ENCODE measurements around the gene SLC2A10.

SLC2A10 gene

DNA sequence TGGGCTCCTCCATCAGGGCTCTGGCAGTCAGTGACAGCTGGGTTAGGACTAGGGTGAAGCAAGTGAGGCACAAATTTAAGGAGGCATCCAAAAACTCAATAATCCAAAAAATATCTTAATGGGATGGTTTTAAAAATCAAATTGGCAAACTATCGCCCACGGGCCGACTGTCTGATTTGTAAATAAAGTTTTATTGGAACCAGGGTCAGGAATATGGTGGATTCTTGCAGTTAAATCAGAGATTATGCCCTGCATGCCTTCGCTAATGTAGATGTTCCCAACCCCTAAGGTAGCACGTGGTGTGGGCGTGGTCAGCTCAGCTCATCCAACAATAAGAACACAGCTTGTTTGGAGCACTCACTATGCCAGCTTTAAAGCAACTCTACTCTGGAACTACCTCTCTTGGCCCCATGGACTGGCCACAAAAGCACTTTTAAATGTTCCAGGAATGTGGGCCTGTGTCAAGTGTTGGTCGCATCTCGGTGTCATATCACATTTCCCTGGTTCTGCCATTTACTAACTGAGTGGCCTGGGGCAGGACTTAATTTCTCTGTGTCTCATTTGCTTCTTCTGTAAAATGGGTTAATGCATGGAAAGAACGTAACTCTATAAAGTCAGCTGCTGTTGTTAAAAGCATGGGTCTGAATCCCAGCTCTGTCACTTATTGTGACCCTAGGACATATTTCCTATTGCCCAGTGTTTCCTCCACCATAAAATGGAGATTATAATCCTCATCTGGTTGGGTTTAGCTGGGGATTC lies 27.2 kb upstream of the SLC2A10 start:
- no peak for DNase-seq

DNA sequence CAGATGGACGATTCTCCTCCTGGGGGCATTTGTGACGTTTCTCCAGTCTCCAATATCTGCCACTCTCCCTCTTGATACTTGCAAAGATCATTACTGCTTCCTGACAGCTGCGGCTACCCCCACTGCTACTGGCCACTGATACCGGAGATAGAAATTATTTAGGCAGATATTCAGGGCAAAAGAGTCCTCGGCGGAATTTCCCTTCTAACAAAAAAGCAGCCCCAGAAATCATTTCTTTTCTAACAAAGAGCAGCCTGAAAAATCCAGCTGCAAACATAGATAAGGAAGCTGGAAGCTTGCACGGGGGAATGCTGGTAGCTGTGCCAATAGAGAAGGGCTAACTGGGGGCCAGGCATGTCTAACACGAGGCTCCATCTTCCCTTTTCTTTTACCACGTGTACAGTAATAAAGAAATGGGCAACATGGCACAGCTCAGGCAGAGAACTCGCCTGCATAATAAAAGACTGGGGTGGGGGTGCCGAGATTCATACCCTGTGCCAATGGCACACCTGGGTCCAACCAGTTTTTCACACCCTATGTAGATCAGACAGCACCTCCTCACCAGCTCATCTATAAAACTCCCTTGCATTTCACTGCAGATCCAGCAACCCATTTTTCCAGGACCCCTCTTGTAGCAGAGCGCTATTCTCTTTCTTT lies 26.3 kb upstream of the SLC2A10 start:
- no peak for DNase-seq

- DNase-seq: no peak
These were observed 25.8 kb upstream of the SLC2A10 start for GRCh38 chr20:46683668-46683938.

- peak; percentile 80 for DNase-seq
These were observed 25.3 kb upstream of the SLC2A10 start for GRCh38 chr20:46683939-46684750.

- DNase-seq: no peak
These were observed 21.0 kb upstream of the SLC2A10 start for GRCh38 chr20:46688151-46689081.

DNA sequence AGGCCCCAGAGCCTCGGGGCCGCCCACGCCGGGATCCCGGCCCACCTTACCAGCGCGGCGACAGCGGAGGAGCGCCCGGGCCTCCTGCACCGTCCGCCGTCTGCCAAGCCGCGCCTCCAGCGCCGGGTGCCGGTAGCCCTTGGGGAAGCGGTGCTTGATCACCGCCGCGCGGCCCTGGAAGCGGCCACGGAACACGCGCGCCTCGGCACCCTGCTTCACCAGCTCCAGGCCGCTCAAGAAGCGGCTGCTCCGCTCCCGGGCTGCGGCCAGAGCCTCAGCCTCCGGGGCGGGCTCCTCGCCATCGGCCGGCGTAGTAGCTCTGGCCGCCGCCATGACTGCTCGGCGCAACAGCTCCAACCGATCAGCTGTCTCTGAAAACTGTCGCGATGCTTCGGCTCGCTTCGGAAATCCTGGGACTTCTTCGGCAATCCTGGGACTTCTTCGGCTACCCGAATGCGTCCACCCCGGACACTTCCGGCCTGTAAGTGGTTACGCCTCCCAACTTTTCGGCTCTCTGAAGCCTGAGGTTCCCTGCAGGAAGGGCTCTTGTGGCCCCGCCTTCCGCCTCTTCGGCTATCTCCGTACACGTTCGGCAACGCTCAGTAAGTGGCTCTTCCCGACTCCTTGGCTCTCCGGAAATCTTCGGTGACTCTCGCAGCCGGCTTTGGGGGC lies 20.2 kb upstream of the SLC2A10 start, which contains the start of gene TP53RK:
Gene TP53RK (minus strand): TSS at position 363 of the 672 bp plus-strand sequence. CDS start 30 bp downstream, at position 333.
- peak; percentile 69 for DNase-seq

- no peak for DNase-seq
These were observed 19.7 kb upstream of the SLC2A10 start for GRCh38 chr20:46689754-46690085.

DNA sequence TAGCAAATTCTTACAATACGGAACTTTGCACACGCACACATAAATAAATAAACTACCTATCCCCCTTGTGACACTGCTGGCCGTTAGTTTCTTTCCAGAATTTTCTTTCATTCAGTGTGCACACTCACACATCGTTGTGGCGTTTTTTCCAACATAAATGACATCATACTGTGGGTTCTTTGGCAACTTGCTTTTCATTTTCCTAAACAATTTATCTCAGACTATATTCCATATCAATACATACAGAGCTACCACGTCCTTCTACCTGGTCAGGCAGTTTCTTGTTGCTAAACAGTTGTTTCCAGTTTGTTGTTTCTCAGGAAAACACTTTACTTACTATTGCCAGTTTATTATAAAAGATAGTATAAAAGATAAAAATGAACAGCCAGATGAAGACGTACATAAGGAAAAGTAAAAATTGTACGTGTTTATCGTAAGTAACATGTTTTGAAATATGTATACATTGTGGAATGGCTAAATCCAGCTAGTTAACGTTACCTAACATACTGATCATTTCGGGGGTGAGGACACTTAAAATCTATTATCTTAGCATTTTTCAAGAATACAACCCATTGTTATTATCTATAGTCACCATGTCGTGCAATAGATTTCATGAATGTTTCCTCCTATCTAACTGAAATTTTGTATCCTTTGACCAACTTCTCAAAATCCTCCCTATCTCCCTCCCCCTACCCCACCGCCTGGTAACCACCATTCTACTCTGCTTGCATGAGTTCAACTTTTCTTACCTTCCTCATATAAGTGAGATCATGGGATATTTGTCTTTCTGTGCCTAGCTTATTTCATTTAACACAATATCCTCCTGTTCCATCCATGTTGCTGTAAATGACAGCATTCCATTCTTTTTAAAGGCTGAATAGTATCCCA lies 19.0 kb upstream of the SLC2A10 start:
- DNase-seq: no peak

DNA sequence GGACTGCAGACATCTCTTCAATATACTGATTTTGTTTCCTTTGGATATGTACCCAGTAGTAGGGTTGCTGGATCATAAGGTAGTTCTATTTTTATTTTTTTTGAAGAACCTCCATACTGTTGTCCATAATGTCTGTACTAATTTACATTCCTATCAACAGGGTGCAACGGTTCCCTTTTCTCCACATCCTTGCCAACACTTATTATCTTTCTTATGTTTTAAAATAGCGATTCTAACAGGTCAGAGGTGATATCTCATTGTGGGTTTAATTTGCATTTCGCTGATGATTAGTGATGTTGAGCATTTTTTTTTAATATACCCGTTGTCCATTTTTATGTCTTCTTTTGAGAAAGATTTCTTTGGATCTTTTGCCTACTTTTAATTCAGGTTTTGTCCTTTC lies 18.3 kb upstream of the SLC2A10 start:
- no peak for DNase-seq

DNA sequence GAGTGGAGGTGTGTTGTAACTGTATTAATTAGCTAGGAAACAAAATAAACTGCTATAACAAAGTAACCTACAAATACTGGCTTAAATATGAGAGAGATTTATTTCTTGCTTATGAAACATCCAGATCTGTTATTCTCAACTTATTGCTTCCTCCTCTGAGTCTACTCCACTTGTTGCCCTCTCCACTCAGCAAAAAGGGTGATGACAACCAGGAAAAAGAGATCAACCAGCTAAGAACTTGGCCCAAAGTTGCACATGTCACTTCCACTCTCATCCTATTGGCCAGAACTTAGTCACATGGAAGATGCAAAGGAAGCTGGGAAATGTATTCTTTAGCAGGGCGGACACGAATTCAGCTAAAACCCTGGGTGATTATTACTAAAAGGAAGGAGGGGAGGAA lies 15.0 kb upstream of the SLC2A10 start:
- no peak for DNase-seq

GRCh38 chr20:46695892-46696291 lies 13.6 kb upstream of the SLC2A10 start:
- no peak for DNase-seq

GRCh38 chr20:46696791-46697279 lies 12.6 kb upstream of the SLC2A10 start:
- no peak for DNase-seq

GRCh38 chr20:46698788-46699187 lies 10.7 kb upstream of the SLC2A10 start:
- DNase-seq: no peak

- DNase-seq: no peak
These were observed 9.6 kb upstream of the SLC2A10 start for GRCh38 chr20:46699651-46700359.

- DNase-seq: no peak
These were observed 9.0 kb upstream of the SLC2A10 start for GRCh38 chr20:46700481-46700880.

GRCh38 chr20:46701057-46701456 lies 8.4 kb upstream of the SLC2A10 start:
- DNase-seq: no peak

- no peak for DNase-seq
These were observed 7.9 kb upstream of the SLC2A10 start for GRCh38 chr20:46701556-46701955.

DNA sequence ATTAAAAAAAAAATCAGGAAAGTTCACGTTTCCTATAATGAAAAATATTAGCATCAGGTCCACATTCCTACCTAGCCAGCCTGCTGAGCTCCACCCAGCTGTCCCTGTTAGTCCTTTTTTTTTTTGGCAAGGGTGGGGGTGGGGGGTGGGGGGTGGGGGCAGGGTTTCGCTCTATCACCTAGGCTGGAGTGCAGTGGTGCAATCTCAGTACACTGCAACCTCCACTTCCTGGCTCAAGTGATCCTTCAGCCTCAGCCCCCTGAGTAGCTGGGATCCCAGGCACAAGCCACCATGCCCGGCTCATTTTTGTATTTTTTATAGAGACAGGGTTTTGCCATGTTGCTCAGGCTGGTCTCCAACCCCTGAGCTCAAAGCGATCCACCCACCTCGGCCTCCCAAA lies 7.5 kb upstream of the SLC2A10 start:
- no peak for DNase-seq

DNA sequence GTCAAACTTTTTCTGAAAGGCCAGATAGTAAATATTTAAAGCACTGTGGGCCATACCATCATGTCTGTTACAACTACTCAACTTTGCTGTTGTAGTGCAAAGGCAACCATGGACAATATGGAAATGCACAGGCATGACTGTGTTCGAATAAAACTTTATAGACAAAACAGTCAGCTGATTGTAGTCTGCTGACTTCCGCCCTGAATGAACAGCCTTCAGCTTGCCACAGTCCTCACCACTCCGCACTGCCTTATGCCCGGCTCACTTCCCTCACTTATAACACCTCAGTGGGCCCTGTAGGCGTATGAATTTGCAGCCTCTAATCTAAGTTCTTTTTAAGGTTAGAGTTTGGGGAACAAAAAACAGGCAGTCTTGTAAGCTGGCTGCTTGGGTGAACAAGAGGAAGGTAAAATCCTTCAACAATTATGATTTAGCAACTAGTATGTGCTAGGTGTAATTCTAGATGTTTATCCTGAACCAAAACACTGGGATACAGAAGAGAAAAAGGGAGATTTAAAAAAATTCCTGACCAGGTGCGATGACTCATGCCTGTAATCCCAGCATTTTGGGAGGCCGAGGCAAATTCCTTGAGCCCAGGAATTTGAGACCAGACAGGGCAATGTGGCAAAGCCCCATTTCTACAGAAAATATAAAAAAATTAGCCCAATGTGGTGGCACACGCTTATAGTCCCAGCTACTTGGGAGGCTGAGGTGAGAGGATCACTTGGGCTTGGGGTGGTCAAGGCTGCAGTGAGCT lies 6.8 kb upstream of the SLC2A10 start:
- DNase-seq: no peak

- no peak for DNase-seq
These were observed 6.0 kb upstream of the SLC2A10 start for GRCh38 chr20:46703435-46703834.

All from NCI-H1048 (cell line).